ENCODE data around the gene DSG2.
"Not testable (repeated sequence)": the region's sequence is repeated elsewhere in the genome, so short reads cannot be mapped to it uniquely, and the experiment has no call there.

DSG2 gene

DNA sequence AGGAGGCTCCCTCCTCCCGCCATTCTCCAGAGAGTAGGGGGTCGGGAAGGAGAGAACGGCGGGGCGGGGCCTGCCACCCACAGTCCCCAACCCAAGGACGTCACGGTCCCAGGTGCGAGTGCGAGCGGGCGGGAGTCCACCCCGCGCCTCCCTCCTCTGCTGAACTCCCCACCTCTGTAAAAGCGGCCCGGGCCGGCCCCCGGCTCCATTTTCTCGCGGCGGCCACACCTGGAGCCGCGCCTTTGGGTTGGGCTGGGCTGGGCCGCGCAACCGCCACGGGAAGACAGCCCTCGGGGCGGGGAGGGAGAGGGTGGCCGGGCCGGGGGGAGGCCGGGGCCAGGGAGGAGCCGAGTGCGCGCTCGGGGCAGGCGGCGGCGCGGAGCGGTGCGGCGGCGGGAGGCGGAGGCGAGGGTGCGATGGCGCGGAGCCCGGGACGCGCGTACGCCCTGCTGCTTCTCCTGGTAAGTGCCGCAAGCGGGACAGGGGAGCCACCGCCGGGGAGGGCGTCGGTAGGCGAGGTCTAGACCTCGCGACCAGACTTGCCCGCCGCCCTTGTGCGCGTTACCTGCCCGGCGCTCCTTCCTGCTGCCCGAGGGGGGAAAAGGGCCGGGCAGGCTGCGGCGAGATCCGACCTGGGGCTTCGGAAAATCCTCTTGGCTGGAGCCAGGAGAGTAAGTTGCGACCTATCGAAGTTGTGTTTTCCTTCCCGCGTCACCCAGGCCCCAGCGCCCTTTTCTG, at the start of gene DSG2:
Gene DSG2 (plus strand): TSS at position 342 of the 738 bp plus-strand sequence. CDS start 75 bp downstream, at position 417.
- peak; percentile 29 for DNase-seq

DNA sequence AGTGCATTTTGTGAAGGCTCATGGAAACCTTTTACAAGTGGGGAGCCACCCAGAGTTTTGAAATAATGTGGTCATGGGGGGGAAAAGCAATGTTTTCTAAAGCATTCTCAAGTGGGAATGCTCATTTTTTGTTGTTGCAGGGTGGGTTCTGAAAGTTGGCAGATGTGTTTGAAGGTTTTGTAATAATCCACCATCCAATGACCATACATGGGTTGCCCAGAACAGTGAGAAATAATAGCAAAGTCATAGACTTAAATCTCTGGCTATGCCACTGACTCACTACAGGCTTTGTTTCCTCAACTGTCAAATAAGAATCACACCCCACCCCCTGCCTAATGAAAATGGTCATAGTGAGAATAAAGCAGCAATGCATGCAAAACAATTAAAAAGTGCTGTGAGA, 47.6 kb upstream of the DSG2 start:
- DNase-seq: no peak

DNA sequence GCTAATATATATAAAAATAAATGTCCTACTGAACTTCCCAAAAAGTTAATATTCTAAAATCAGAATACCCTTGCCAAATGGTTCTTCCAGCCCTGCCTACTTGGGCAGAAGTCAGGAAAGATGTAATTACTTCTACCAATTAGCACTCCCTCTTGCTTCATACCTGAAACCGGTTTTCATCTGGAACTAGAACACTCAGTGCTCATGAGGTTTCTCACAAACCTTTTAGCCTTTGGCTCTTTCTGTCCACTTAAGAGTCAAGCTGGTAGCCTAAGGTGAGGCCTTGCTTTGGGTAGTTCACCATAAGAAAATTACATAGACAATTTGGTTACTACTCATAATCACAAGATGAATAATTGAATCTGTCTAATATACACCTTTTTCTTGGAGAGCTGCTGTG, 46.4 kb upstream of the DSG2 start:
- no peak for DNase-seq

DNA sequence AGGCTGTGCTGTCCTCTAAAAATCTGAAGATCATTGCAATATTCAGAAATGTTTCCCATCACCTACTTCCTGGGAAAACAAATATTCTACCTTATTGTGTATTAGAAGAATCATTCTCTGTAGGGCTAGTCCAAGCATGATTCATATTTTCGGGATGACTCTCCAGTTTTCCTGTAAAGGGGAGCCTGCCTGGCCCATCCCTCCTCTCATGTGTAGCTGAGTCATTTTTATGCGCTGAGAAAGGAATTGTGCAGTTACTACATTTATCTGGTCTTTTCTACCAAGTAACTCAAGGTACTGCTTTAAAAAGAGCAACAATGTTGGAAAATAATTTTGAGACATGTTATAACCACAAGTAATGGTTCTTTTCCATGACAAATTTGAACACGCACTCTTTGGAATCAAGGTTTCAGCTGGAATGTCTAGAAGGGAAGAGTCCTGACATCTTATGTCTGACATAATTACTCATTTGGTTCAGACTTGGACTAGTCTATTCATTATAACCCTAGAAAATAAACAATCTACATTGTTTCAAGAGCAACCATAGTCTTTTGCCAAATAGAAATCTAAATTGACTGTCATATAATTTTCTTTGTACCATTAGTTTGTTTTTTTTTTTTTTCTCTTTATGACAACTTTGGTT, 43.8 kb upstream of the DSG2 start:
- no peak for DNase-seq

DNA sequence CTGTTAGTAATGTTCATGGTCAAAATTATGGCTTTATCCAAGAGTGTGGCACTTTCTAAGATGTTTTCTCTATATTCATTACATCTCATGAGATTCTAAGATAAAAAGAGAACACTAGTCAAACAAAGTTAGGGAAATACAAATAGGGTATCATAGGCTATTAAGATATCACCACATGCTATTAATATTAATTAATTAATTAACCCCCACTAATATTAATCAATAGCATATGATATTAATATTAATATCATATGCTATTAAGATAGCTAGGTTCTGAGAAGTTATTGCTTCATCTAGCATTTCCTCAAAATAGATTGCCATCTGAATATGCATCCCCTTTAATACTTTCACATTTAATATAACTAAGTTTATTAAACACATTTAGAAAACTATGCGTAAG, 28.3 kb upstream of the DSG2 start:
- no peak for DNase-seq

DNA sequence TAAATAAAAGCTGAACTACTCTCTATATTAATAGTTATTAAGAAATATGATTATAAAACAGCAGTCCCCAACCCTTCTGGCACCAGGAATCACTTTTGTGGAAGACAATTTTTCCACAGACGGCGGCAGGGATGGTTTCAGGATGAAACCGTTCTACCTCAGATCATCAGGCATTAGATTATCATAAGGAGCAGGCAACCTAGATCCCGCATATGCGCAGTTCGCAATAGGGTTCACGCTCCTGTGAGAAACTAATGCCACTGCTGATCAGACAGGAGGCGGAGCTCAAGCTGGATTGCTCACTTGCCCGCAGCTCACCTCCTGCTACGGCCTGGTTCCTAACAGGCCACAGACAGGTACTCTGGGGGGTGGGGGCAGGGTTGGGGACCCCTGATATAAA, 19.3 kb upstream of the DSG2 start:
- no peak for DNase-seq

DNA sequence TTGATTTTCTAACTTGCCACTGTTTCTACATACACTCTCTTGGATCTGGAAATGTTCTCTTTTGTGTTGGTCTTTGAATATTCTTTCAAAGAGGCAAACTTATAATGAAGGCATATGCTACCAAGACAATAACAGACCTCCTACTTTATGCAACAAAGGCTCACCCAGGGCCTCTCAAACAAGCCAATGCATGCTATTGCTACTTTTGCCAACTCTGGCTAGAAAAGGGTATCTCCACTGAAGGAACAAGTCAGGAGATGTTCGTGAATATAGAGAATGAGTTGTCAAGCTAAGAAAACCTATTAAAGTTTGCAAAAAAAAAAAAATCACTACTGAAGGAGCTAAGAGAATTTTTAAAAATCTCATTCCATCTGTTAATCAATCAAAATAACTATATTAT, 15.9 kb upstream of the DSG2 start:
- no peak for DNase-seq

DNA sequence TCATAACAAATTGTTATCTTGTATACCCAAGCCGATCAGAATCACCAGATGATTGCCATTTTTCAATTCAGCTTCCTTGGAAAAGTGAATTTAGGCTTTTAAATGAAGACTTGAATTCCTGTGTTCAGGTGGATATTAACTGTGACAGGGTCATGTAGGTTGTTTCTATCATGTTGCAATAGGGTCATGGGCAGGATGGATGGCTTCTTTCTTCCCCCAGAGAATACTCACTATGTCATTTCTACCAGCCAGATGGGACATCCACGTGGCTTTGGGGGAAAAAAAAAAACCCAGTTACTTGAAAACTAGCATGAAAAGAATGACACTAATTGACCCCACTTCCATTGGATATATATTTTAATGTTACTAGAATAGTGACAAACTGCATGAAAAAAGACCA, 14.6 kb upstream of the DSG2 start:
- no peak for DNase-seq

DNA sequence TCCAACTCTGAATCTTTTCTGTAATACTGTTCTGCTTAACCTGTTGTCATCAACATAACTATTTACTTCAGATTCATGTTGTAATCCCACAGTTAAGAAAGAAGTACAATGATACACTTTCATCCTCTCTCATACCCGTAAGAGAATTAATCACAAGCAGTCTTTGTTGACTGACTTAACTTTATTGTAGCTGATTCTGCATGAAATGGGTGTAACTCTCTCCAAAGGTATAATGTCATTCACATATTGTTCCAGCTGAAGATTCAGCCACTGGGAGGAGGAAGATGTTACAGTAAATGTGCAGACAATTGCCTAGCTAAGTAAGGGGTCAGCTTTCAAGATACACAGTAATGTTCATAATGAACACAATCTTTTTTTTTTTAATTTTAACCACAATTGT, 13.5 kb upstream of the DSG2 start:
- DNase-seq: no peak

DNA sequence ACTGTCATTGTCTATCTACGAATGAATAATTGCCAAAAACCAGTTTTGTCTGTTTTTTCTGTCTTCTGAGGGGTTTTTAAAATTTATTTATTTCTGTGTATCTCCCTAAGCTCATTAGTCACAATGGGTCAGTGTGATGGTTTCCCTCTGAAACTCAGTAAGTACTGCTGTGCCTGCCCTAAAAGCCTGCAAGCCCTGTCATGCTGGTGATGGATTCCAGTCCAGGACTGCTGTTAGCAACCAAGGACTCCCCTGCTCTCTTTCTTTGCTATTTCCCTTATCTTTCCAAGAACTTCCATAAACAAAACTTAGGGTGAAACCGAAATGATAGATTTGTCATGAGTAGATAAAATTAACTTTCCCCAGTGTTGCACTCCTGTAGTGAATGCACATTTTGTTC, 11.8 kb upstream of the DSG2 start:
- DNase-seq: no peak

DNA sequence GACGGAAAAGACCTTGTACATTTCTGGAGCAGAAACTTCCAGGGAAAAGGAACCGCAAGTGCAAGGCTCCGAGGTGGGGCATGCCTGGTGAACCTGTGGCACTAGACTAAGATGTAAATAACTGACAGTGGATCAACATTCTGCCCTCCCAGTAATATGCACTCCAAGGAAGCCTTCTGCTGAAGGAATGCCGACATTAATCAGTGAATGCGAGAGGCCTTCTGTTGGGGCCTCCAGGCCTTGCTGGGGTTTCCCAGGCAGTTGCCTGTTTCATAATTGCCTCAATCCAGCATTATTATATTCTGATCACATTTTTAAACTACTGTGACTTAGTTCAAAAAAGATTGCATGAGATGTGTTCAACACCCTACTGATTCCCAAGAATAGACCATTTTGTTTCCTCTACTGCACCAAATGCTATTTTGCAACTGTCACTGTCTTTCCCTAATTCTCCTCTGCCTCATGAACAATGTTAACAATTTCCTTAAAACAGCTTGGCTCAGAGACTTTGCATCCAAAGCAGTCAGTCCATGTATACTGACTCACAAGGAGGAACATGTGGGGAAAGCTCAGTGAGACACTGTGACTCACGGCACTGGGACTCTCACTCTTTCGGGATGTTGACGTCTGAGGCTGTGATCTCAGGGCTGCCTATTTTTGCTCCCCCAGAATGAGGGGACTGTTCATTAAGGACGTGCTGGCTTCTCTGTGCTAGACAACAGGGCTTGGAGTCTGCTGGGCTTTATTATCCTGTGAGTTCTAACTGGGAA, 10.5 kb upstream of the DSG2 start:
- DNase-seq: no peak

DNA sequence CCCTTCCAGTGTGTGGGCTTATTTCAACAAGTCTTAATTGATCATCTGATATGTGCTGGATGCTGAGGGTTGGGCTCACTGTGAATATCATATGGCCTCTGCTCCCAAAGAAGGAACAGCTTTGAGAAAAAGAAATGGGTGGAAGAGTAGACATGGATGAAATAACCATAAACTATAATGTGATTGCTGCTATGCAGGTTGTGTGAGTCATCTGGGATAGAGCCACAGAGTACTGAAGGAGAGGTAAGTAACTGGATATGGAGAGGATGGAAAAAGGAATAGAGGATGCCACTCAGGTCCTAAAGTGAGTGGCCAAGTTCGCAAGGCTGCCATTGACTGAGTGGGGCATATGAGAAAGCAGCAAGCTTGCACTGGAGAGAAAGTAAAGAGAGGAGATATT, 8.7 kb upstream of the DSG2 start:
- no peak for DNase-seq

DNA sequence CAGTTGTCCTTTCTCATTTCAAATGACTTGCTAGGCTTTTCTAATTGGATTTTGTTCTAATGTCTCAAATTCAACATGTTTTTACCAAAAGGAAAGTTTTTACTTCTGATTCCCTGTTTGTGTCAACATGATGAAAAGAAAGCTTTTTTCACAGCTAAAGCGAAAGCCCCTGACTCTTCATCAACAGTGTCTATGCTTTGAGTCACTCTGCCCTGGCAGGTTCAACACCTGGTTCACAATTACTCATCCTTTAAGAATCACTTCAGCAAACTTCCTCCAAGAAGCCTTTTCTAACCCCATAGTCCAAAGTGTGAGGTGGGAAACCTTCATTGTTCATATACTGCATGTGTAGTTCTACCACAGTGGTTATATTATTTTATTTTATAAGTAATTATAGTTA, 7.6 kb upstream of the DSG2 start:
- DNase-seq: no peak

DNA sequence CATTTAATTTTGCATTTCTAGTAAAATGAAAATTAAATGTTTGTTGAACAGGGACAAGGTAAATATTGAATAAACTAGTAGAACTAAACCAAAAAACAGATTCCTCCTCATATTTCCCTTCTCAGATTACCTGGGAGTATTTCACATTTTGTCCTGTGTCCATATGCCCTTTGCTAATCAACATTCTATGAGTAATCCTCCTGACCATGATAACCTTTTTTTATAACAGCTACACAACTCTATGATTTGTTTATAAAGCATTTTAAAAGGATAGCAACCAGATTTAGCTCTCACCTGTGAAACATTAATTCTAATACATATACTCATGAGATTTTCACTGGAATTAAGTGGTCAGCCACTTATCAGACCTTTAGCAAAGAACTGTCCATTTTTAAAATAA, 7.1 kb upstream of the DSG2 start:
- no peak for DNase-seq

DNA sequence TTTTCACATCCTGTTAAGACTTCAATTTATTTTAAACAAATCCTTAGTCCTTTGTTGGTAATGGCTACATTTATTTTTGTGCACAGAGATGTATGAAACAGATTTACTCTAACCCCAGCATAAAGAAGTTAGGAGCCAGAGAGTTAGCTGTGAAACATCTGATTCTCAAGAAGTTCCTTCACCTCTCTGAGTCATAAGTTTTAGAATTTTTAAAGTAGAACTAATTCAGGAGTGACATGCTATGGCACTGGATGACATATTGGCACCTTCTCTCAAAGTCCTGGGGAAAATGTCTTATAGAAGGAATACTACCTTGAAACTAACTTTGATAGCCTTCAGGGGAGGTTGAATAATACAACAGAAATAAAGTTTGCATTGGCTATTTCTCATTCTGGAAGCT, 6.4 kb upstream of the DSG2 start:
- DNase-seq: no peak

DNA sequence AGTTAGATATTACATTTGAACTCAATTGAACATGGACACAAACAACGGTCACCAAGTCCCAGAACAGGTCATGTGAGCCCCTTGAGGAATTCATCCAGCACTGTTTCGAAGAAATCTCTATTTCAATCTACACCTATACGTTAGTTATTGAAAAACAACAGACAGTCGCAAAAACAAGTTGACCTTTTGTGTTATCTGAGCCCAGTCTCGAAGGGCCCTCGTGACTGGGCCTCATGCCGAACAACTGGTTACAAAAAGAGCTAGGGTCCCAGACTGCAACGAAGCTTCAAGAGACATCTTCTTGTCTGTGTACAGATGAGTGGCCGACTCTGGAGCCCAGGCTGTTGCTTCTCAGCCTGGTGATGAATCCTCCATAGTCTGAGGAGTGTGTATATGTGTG, 5.3 kb upstream of the DSG2 start:
- DNase-seq: no peak

DNA sequence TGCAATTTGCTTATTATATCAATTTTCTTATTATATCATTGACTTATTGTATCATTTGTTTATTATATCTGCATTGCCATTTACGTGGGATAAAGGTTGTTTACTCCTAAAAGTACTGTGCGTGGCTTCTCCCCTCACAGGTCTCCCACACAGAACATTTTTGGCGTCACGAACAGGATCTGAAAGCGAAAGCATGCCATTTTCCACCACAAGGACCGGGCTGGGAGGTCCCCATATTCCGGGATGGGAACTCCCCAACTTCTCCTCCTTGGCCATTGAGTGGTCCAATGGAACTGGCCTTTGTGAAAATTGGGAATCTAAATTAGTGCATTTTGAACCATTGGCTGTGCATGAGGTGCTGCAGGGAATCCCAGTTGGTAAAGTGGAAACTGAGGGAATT, 4.8 kb upstream of the DSG2 start:
- DNase-seq: no peak

DNA sequence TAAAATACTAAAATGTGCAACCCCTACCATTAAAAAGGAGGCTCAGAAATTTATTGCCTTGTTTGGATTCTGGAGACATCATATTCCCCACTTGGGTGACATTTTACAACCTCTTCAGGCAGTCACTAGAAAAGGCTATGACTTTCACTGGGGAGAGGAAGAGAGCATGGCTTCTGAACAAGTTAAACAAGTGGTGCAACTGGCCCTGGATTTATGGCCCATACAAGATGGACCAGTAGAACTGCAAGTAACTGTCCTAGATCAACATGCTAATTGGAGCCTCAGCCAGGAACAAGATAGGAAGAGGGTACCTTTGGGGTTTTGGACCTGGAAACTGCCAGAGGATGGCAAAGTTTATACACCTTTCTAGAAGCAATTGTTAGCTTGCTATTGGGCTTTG, 4.0 kb upstream of the DSG2 start:
- no peak for DNase-seq

DNA sequence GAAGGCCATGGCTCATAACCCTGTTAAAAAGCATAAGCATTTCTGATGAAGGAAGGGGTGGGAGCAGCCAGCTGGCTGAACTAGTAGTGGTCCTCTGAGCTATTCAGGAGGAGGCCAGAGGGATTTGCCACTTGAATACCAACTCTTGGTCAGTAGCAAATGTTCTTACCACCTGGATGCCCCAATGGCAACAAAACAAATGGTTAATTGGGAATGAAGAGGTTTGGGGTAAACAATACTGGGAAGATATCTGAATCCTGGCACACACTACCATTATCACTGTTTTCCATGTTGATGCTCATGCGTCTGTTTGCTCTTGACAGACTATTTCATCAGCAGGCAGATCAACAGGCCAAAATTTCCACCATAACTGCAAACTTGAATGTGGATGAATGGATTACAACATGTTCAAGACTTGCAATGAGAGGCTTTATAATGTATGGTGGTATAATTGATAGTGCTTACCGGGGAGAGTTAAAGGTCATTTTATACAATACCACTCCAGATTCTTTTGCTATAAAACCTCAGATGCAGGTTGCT, 3.2 kb upstream of the DSG2 start:
- DNase-seq: not testable (repeated sequence)

DNA sequence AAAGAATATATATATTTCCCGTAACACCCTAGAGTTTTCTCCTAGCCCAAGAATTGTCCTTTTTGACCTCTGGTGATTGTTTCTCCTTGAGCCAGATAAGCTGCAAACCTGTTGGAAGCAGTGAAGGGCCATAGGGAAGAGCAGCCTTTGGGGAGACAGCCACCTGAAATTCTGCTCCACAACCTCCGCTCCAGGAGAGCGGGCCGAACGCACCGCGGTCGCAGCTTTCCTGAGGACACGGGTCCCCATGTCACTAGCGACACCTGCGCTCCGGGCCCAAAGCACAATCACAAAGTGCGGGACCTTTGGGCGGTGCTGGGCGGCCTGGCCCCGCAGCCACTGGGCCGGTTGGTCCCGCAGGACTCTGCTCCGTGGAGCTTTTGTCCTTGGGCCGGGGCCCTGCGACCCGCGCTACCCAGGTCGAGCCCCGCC, 557 bp upstream of the DSG2 start:
- no peak for DNase-seq

DNA sequence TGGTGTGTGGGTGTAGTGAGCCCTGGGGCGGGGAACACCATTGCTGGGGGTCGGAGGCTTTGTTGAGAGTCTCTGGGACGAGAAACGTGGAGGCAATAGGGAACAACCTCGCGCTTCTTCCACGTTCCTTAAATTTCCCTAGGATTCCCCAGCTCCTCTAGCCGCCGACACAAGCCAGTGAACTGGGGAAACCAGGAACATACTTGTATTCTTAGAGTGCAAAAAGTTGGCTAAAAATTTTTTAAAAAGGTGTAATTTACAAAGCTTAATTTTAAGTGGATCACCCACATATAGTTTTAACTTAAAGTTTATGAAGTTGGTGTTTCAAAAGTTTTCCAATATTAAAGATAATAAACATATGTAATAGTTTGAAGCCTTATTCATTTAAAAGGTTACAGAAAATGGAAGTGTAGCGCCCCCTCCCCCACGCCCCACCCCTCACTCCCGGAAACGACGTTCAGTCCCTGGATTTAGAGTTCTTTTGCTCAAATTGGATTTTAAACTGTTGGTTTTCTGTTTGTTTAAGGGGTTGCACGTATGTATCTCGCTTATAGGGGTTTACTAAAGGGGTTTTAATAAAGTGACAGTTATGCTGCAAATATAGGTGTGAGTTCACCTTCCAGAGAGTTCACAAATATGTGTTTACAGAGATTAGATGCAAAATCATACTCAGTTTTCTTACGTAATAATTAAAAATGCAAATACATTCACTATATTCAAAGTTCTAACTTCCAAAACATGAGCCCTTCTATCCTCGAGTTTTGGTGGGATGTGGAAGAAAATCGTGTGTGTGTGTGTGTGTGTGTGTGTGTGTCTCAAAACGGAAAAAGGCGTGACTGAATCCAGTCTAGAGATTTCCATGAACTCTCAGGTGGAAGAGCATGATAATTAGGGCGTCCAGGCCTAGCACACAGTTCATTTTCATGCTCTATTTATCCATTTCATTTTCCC, 872 bp downstream of the DSG2 start:
- no peak for DNase-seq

DNA sequence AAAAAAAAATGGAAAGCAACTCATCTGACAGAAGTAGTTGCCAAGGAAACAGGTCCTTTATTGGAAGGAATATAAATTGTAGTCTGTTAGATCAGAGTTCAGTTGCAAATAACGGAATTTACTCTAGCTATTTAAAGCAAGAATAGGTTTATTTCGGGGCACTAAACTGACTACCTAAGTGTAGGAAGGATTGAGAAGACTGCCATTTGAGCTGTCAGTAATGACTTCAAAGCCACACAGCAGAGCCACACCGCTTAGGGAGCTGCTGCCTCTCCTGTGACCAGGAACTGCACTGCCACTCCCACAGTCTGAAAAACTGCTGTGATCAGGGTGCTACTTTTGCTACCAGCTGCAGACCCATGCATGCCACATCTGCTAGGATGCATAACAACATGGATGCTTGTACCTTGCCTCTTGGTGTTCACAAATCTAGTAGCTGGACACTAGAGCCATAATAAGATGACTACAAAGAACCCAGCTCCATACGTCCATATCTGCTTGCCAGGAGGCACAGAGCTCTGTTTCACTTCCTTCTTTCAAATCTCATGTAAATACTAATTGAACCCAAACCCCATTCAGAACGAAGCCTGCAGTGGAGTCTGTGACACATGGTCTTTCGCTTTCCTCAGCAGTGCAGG, 2.2 kb downstream of the DSG2 start:
- DNase-seq: no peak

Data from NCI-H2171 (cell line).